OCI-LY3 (cell line): ENCODE measurements around the gene IRF2.

Source experiments
- H2AFZ ChIP-seq: fragments of 200-600, 300-600 bp; shearing (Covaris generic); 2 replicates; pipeline ENCODE4 v1.6.0; 2014; ENCODE audit warnings: antibody characterized with exemption, low read depth, low read length
- H3K27ac ChIP-seq: fragments of 200-600, 300-600 bp; sonication (generic); 2 replicates; pipeline ENCODE4 v1.5.1; 2014; ENCODE audit warnings: mild to moderate bottlenecking, low read length, moderate library complexity, mixed read lengths
- H3K27me3 ChIP-seq: fragments of 200-600, 300-600 bp; sonication (generic); 2 replicates; pipeline ENCODE4 v1.6.1; 2014; ENCODE audit warnings: low read depth, low read length, mixed read lengths
- H3K36me3 ChIP-seq: fragments of 200-600, 300-600 bp; sonication (generic); replicated peaks from 2 replicates; pipeline ENCODE3; 2014; ENCODE audit warnings: low read depth, low read length, mixed read lengths
- H3K4me1 ChIP-seq: fragments of 300-600, 200-600 bp; sonication (generic); 2 replicates; pipeline ENCODE4 v1.6.1; 2014; ENCODE audit warnings: low read length, mixed read lengths
- H3K4me2 ChIP-seq: fragments of 200-600, 300-600 bp; sonication (generic); 2 replicates; pipeline ENCODE4 v1.6.1; 2014; ENCODE audit warnings: low read length, mixed read lengths
- H3K4me3 ChIP-seq: fragments of 300-600, 200-600 bp; sonication (generic); 2 replicates; pipeline ENCODE4 v1.5.1; 2014; ENCODE audit warnings: antibody characterized with exemption, mild to moderate bottlenecking, low read length, moderate library complexity
- H3K79me2 ChIP-seq: fragments of 300-600, 200-600 bp; shearing (Covaris generic); 2 replicates; pipeline ENCODE4 v1.6.1; 2014; ENCODE audit warnings: mild to moderate bottlenecking, low read length, mixed read lengths
- H3K9ac ChIP-seq: fragments of 300-600, 200-600 bp; shearing (Covaris generic); 2 replicates; pipeline ENCODE4 v1.6.0; 2014; ENCODE audit warnings: mild to moderate bottlenecking, low read length, moderate library complexity
- H3K9me3 ChIP-seq: fragments of 200-600, 300-600 bp; shearing (Covaris generic); 2 replicates; pipeline ENCODE4 v1.6.1; 2014; ENCODE audit warnings: low read length, mixed read lengths; ENCODE audit not compliant: insufficient read depth
- H4K20me1 ChIP-seq: fragments of 200-600, 300-600 bp; sonication (generic); 2 replicates; pipeline ENCODE4 v1.6.1; 2016; ENCODE audit warnings: low read length, mixed read lengths; ENCODE audit not compliant: insufficient read depth
- EZH2phosphoT487 ChIP-seq: fragments of 200-600 bp; shearing (Covaris generic); IDR thresholded peaks from 2 replicates; pipeline ENCODE4 v1.6.1; 2018; ENCODE audit warnings: antibody characterized with exemption, mixed run types, low read depth
- TF ChIP-seq, protein P1 (sequence below): fragments of 200-600, 300-600 bp; sonication (generic); IDR thresholded peaks from 2 replicates; pipeline ENCODE4 v1.5.1; 2014; ENCODE audit warnings: antibody characterized with exemption, low read length, low read depth

The IRF2 gene

DNA sequence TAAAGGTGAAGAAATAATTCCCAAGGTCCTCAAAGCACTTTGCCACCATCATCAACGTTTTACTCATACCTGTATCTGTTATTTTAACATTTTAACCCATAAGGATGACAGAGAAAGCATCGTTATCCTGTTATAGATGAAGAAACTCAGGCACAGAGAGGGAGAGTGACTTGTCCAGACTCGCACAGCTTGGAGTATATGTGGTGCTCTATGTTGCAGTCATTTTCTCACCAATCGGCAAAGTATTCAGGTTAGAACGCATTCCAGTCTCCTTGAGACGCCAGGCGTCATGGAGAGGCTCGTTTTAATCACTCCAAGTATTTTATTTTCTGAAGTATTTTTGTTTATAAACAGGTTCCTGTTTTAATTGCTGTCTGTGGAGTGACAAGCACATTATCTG lies 73.5 kb downstream of the IRF2 start:
- Histone ChIP-seq H4K20me1 (no peaks in the 10 kb centered on the region), H3K27ac (no peak overlapping the region), H3K9me3 (no peaks in the 10 kb centered on the region), H3K9ac (no peak overlapping the region), H2AFZ (no peak overlapping the region), H3K4me1 (peaks cover 32% of the 10 kb centered on the region), H3K4me3 (no peak overlapping the region), H3K79me2 (0 out of 2 replicates have a peak, but pooled peaks cover 2% of the 10 kb centered on the region), H3K27me3 (no peaks in the 10 kb centered on the region), H3K4me2 (no peak overlapping the region), H3K36me3 (no peaks in the 10 kb centered on the region)
- no peak for TF ChIP-seq EZH2phosphoT487
- TF ChIP-seq, protein P1, sequence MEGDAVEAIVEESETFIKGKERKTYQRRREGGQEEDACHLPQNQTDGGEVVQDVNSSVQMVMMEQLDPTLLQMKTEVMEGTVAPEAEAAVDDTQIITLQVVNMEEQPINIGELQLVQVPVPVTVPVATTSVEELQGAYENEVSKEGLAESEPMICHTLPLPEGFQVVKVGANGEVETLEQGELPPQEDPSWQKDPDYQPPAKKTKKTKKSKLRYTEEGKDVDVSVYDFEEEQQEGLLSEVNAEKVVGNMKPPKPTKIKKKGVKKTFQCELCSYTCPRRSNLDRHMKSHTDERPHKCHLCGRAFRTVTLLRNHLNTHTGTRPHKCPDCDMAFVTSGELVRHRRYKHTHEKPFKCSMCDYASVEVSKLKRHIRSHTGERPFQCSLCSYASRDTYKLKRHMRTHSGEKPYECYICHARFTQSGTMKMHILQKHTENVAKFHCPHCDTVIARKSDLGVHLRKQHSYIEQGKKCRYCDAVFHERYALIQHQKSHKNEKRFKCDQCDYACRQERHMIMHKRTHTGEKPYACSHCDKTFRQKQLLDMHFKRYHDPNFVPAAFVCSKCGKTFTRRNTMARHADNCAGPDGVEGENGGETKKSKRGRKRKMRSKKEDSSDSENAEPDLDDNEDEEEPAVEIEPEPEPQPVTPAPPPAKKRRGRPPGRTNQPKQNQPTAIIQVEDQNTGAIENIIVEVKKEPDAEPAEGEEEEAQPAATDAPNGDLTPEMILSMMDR = no peak

DNA sequence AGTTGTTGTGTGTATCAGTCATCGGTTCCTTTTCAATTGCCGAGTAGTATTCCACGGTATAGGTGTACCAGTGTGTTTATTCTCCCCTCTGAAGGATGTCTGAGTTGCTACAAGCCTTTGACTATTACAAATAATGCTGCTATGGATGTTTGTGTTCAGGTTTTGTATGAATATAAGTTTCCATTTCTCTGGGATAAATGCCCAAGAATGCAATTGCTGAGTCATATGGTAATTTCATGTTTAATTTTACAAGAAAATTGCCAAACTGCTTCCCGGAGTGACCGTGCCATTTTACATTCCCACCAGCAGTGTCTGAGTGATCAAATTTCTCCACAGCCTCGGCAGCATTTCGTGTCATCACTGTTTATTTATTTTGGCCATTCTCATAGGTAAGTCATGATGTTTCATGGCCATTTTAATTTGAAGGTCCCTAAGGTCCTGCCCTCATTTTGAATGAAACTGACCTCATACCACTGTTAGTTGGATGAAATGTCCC lies 73.9 kb downstream of the IRF2 start:
- H3K4me2 ChIP-seq = no peak overlapping the region
- no peak overlapping the region for H3K4me3 ChIP-seq
- H3K4me1 ChIP-seq = peaks cover 37% of the 10 kb centered on the region

DNA sequence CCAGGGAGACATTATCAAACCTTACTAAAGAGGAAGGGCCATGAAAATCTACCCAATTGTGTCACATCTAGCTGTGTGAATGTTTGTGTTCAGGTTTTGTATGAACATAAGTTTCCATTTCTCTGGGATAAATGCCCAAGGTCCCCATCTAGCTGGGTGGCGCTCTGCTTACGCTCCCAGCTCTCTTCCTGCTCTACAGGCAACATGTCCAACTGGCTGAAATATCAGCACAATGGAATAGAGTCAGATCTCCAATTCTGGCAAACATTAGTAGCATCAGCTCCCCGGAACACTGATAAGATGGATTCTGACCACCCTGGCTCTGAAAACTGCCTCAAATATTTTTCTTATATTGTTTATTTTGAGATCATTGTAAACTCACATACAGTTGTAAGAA lies 74.8 kb downstream of the IRF2 start:
- H3K27ac ChIP-seq = no peak overlapping the region

More for the DNA sequence above, 73.9 kb downstream of the IRF2 start:
- no peak overlapping the region for H2AFZ ChIP-seq
- TF ChIP-seq, protein P1 = no peak
- no peak for TF ChIP-seq EZH2phosphoT487
- H3K36me3 ChIP-seq = no peaks in the 10 kb centered on the region
- H3K9me3 ChIP-seq = no peaks in the 10 kb centered on the region
- H3K27ac ChIP-seq = no peak overlapping the region
- no peak overlapping the region for H3K9ac ChIP-seq
- H3K27me3 ChIP-seq = no peaks in the 10 kb centered on the region
- 0 out of 2 replicates have a peak, but pooled peaks cover 2% of the 10 kb centered on the region for H3K79me2 ChIP-seq
- no peaks in the 10 kb centered on the region for H4K20me1 ChIP-seq

DNA sequence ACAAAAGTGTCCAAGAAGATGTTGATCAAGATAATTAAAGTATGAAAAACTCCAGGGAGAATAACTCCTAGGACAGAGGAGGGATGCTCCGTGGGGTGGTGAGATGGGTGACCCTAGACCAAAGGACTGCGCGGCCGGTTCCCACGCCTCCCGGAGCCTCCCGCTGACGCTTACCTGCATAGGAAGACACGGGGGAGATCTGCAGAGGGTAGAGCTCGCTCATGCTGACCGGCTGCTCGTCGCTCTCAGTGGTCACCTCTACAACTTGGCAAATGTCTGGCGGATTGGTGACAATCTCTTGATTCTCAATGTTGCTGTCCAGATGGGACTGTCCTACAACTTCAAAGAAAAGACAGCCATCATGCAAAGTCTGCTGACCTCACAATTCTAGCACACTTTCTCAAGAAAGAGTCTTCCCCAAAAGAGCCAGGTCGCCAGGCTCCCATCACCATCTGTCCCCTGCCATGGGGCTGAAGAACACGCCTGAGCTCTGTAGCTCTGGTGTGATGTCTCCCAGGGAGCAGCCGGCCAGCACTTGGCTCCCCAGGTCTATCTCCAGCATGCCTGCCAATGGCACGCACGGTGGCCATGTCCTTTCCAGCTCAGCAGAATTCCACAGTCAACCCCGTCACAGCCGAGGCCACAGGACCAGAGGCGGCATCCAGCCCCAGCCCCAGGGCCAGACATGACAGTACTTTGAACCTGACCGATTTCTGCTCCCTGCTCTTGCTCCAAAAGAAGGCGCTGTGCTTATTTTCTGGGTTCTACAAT lies 75.4 kb downstream of the IRF2 start:
- no peaks in the 10 kb centered on the region for H3K36me3 ChIP-seq
- no peak overlapping the region for H3K4me2 ChIP-seq
- TF ChIP-seq, protein P1 = no peak
- TF ChIP-seq EZH2phosphoT487 = no peak
- H3K4me1 ChIP-seq = peaks cover 36% of the 10 kb centered on the region
- no peaks in the 10 kb centered on the region for H4K20me1 ChIP-seq
- no peaks in the 10 kb centered on the region for H3K27me3 ChIP-seq
- 0 out of 2 replicates have a peak, but pooled peaks cover 2% of the 10 kb centered on the region for H3K79me2 ChIP-seq
- no peak overlapping the region for H2AFZ ChIP-seq
- H3K27ac ChIP-seq = no peak overlapping the region
- no peak overlapping the region for H3K9ac ChIP-seq
- no peak overlapping the region for H3K4me3 ChIP-seq
- no peaks in the 10 kb centered on the region for H3K9me3 ChIP-seq

More for the DNA sequence above, 74.8 kb downstream of the IRF2 start:
- no peak overlapping the region for H3K4me2 ChIP-seq
- no peaks in the 10 kb centered on the region for H3K27me3 ChIP-seq
- peaks cover 38% of the 10 kb centered on the region for H3K4me1 ChIP-seq
- H2AFZ ChIP-seq = no peak overlapping the region
- H3K79me2 ChIP-seq = 0 out of 2 replicates have a peak, but pooled peaks cover 2% of the 10 kb centered on the region
- H4K20me1 ChIP-seq = no peaks in the 10 kb centered on the region
- TF ChIP-seq, protein P1 = no peak
- no peak for TF ChIP-seq EZH2phosphoT487
- H3K9me3 ChIP-seq = no peaks in the 10 kb centered on the region
- H3K9ac ChIP-seq = no peak overlapping the region
- H3K36me3 ChIP-seq = no peaks in the 10 kb centered on the region
- H3K4me3 ChIP-seq = no peak overlapping the region
